Measurements from ENCODE around the gene SLC9A7. TPM values are rescaled to one million over a fixed set of nuclear protein-coding genes. Genes with fewer than 3 reads are reported as not detected.
A peak's percentile ranks its signal among the peaks of the same experiment; 100 is the strongest.

Gene SLC9A7
- total and polyA plus RNA-seq, 2 of the 13 experiments (the other 11 are each of a cell fraction or from before 2014, with no cell fraction given): 5.8 to 7.2 TPM

DNA sequence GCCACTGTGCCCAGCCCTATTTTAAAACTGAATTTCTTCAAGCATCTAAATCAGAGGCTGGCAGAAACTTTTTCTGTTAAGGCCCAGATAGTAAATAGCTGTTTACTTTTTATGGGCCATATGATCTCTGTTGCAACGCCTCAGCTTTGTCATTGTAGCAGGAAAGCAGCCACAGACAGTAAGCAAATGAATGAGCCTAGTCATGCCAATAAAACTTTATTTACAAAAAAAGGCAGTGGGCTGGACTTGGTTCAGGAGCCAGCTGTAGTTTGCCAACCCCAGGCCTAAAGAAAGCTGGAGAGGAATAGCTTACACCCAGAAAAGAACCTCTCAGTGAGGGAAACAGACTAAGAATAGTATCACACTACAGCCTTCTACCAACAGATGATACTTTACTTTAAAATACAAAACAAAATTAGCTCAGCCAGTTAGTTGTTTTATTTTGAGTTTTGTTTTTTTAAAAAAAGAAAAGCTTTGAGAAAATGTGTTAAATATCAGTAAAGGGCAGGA, 159.8 kb downstream of the SLC9A7 start:
- H3K4me1 ChIP-seq (ENCODE audit: insufficient read depth, low read length): no peaks in the 10 kb centered on the region
- H3K9ac ChIP-seq (ENCODE audit: insufficient read depth, low read depth, low read length): no peak overlapping the region
- H3K4me3 ChIP-seq (replicated peaks in 1 of 3; ENCODE audit: insufficient read depth in 1 of 3, low read depth in 2 of 3, low read length in 3 of 3): no peak overlapping the region
- H3K9me3 ChIP-seq (ENCODE audit: low read length): no peaks in the 10 kb centered on the region
- H3K27ac ChIP-seq (ENCODE audit: extremely low read length, insufficient read depth, low read length): no peak overlapping the region
- H2AFZ ChIP-seq (ENCODE audit: low read length): no peak overlapping the region
- FAIRE-seq: no peak
- no peaks in the 10 kb centered on the region for H3K27me3 ChIP-seq (ENCODE audit: control insufficient read depth in 1 of 2, insufficient read depth in 2 of 2, low read length in 2 of 2)
- no peak for DNase-seq (ENCODE audit: low spot score)
- no peak for TF ChIP-seq POGZ (CRISPR knock-in tag; IDR thresholded peaks at IDR 0.05)
- TF ChIP-seq, protein P1, sequence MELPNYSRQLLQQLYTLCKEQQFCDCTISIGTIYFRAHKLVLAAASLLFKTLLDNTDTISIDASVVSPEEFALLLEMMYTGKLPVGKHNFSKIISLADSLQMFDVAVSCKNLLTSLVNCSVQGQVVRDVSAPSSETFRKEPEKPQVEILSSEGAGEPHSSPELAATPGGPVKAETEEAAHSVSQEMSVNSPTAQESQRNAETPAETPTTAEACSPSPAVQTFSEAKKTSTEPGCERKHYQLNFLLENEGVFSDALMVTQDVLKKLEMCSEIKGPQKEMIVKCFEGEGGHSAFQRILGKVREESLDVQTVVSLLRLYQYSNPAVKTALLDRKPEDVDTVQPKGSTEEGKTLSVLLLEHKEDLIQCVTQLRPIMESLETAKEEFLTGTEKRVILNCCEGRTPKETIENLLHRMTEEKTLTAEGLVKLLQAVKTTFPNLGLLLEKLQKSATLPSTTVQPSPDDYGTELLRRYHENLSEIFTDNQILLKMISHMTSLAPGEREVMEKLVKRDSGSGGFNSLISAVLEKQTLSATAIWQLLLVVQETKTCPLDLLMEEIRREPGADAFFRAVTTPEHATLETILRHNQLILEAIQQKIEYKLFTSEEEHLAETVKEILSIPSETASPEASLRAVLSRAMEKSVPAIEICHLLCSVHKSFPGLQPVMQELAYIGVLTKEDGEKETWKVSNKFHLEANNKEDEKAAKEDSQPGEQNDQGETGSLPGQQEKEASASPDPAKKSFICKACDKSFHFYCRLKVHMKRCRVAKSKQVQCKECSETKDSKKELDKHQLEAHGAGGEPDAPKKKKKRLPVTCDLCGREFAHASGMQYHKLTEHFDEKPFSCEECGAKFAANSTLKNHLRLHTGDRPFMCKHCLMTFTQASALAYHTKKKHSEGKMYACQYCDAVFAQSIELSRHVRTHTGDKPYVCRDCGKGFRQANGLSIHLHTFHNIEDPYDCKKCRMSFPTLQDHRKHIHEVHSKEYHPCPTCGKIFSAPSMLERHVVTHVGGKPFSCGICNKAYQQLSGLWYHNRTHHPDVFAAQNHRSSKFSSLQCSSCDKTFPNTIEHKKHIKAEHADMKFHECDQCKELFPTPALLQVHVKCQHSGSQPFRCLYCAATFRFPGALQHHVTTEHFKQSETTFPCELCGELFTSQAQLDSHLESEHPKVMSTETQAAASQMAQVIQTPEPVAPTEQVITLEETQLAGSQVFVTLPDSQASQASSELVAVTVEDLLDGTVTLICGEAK (IDR thresholded peaks at IDR 0.05): peak; percentile 50
- TF ChIP-seq, protein P1 (CRISPR knock-in tag; IDR thresholded peaks at IDR 0.05): peak; percentile 96
- POLR2A ChIA-PET: no interaction called here
- no TSS peak for BruUV-seq (replicated peaks)
- H3K36me3 ChIP-seq (replicated peaks in 1 of 2; ENCODE audit: control insufficient read depth in 1 of 2, insufficient read depth in 2 of 2, low read length in 2 of 2): no peaks in the 10 kb centered on the region; a peak in 1 of 5 replicates
- no peak overlapping the region for H3K4me2 ChIP-seq (ENCODE audit: low read depth, low read length)
- H3K79me2 ChIP-seq (ENCODE audit: insufficient read depth, low read length): no peaks in the 10 kb centered on the region
- CTCF ChIA-PET (ENCODE audit: low intra/inter-chr PET ratio, low total read pairs): no interaction called here
- WGBS (ENCODE audit: low lambda C conversion rate): 0% methylated on average over 1 of the region's 1 CpG
- ATAC-seq: no peak
- intact Hi-C loops (cut with micrococcal nuclease; ENCODE audit: unreplicated experiment) (no loop called here), in situ Hi-C loops (cut with HindIII; ENCODE audit: extremely low pct_ligation_motif_present, low pct_unique_long_range_greater_than_20kb) (no loop called here)
- H4K20me1 ChIP-seq (ENCODE audit: insufficient read depth, low read length): no peaks in the 10 kb centered on the region

Measured in HepG2 (cell line).